ENCODE data around the gene FTO. TPM values are rescaled to one million over a fixed set of nuclear protein-coding genes. Genes with fewer than 3 reads are reported as not detected.

FTO gene
- polyA plus RNA-seq, 1 experiment, result 135 TPM

- Histone ChIP-seq H3K27me3 (ENCODE audit: control insufficient read depth, insufficient read depth, low read length) (no peaks in the 10 kb centered on the region), H3K27ac (ENCODE audit: low read depth, low read length) (no peak overlapping the region), H3K4me3 (ENCODE audit: low read depth, low read length) (no peak overlapping the region), H3K9me3 (ENCODE audit: control insufficient read depth, insufficient read depth, low read length) (no peaks in the 10 kb centered on the region)
- peak; percentile 75 for DNase-seq (ENCODE audit: low read depth, low spot score)
- TF ChIP-seq CTCF (IDR thresholded peaks at IDR 0.05; ENCODE audit: low read depth, low read length), result no peak
- POLR2A ChIA-PET, result interaction anchor here (0.5 to 0.9 kb wide), 3 partner anchors 9 to 409 kb away, joined by 3 to 4 read pairs (median 4); no protein-coding TSS in a partner anchor
- CTCF ChIA-PET, result interaction anchor here (0.7 to 2.4 kb wide), 3 partner anchors 21 to 140 kb away, joined by 4 to 5 read pairs (median 4); no protein-coding TSS in a partner anchor
Observed at GRCh38 chr16:53913099-53913870, 209.3 kb downstream of the FTO start.

DNA sequence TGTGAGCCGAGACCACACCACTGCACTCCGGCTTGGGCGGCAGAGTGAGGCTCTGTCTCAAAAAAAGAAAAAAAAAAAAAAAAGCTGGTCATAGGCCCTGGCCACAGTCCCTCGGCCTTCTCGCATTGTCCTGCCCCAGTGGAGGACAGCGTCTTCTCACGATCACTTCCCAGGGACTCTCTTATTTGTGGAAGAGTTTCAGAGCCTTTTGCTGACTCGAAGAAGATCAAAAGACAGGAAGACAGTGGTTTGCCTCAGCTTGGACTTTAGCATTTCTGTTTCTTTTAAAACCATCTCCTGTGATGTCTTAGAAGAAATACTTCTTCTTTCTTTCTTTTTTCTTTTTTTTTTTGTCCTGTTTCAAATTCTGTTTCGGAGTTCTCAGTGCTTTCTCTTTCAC, 210.0 kb downstream of the FTO start:
- POLR2A ChIA-PET, result no interaction called here
- no peak for DNase-seq (ENCODE audit: low read depth, low spot score)
- Histone ChIP-seq H3K27ac (ENCODE audit: low read depth, low read length) (no peak overlapping the region), H3K4me3 (ENCODE audit: low read depth, low read length) (no peak overlapping the region), H3K27me3 (ENCODE audit: control insufficient read depth, insufficient read depth, low read length) (no peaks in the 10 kb centered on the region), H3K9me3 (ENCODE audit: control insufficient read depth, insufficient read depth, low read length) (no peaks in the 10 kb centered on the region)
- CTCF ChIA-PET, result interaction anchor here (0.7 to 1.9 kb wide), 3 partner anchors 22 to 141 kb away, joined by 4 read pairs; no protein-coding TSS in a partner anchor
- no peak for TF ChIP-seq CTCF (IDR thresholded peaks at IDR 0.05; ENCODE audit: low read depth, low read length)

DNA sequence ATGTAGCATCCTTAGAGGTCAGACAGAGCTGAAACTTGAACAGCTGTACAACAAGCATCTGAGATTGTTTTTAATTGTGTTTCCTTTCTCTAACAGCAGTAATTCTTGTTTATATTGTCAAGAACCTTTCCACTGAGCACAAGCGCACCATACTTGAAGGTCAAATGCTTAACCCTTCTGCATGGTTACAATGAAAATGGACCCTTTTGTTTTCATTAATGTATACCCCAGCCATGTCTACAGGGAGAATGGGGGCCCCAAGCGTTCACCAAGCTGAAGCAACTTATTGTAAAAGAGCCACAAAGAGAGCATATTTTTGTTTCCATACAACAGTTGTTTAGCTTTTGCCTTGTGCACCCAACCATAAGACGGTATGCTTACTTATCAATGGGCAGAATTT, 210.8 kb downstream of the FTO start:
- no peaks in the 10 kb centered on the region for H3K27me3 ChIP-seq (ENCODE audit: control insufficient read depth, insufficient read depth, low read length)
- POLR2A ChIA-PET, result no interaction called here
- CTCF ChIA-PET, result interaction anchor here (0.7 to 1.8 kb wide), 2 partner anchors 23 to 172 kb away, joined by 3 to 4 read pairs; no protein-coding TSS in a partner anchor
- no peak for DNase-seq (ENCODE audit: low read depth, low spot score)
- no peak overlapping the region for H3K4me3 ChIP-seq (ENCODE audit: low read depth, low read length)
- no peaks in the 10 kb centered on the region for H3K9me3 ChIP-seq (ENCODE audit: control insufficient read depth, insufficient read depth, low read length)
- H3K27ac ChIP-seq (ENCODE audit: low read depth, low read length), result no peak overlapping the region
- no peak for TF ChIP-seq CTCF (IDR thresholded peaks at IDR 0.05; ENCODE audit: low read depth, low read length)

DNA sequence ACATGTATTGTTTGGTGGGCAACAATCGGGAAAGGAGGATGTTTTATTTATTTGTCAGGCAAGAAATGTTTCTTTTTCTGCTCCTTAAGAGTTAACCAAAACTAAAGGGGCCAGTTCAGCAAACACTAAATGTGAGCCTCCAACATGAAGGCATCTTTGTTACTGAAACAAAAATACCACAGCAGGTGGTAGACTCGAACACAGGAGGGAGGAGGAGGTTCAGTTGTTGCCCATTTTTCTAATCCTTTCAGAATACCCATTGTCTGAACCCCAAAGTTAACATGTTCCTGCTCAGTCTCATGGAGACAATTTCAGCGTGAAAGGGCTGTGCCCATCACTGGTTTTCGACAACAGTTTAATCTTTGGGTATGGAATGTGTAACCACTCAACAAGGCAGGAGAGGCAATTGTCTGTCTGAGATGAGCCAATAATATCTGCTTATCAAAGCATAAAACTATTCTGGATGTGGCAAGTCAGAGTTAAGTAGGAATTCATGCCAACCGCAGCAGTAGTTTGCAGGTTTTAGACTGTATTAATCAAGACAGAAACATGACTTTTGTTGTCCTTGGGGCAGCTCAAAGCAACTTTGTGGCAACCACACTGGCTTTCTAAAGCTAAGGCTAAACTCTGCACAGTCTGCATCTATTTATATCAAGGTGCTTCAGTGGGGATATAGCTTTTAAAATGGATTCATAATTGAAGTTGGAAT, 211.7 kb downstream of the FTO start:
- Histone ChIP-seq H3K9me3 (ENCODE audit: control insufficient read depth, insufficient read depth, low read length) (no peaks in the 10 kb centered on the region), H3K4me3 (ENCODE audit: low read depth, low read length) (no peak overlapping the region), H3K27me3 (ENCODE audit: control insufficient read depth, insufficient read depth, low read length) (no peaks in the 10 kb centered on the region), H3K27ac (ENCODE audit: low read depth, low read length) (no peak overlapping the region)
- no peak for DNase-seq (ENCODE audit: low read depth, low spot score)
- ChIA-PET CTCF (interaction anchor here (1.8 kb wide), 1 partner anchor 23 kb away, joined by 4 read pairs; no protein-coding TSS in a partner anchor), POLR2A (no interaction called here)
- no peak for TF ChIP-seq CTCF (IDR thresholded peaks at IDR 0.05; ENCODE audit: low read depth, low read length)

- Histone ChIP-seq H3K27me3 (ENCODE audit: control insufficient read depth, insufficient read depth, low read length) (no peaks in the 10 kb centered on the region), H3K9me3 (ENCODE audit: control insufficient read depth, insufficient read depth, low read length) (no peaks in the 10 kb centered on the region), H3K27ac (ENCODE audit: low read depth, low read length) (no peak overlapping the region), H3K4me3 (ENCODE audit: low read depth, low read length) (no peak overlapping the region)
- ChIA-PET POLR2A (no interaction called here), CTCF (no interaction called here)
- no peak for DNase-seq (ENCODE audit: low read depth, low spot score)
- no peak for TF ChIP-seq CTCF (IDR thresholded peaks at IDR 0.05; ENCODE audit: low read depth, low read length)
Observed at GRCh38 chr16:53920988-53921387, 217.0 kb downstream of the FTO start.

Measured in AG04450 (cell line).